ENCODE data around the gene NUDCD3. TPM values are rescaled to one million over a fixed set of nuclear protein-coding genes. Genes with fewer than 3 reads are reported as not detected.

The NUDCD3 gene
- total RNA-seq, 1 experiment from 2014 or later: 71.9 TPM

DNA sequence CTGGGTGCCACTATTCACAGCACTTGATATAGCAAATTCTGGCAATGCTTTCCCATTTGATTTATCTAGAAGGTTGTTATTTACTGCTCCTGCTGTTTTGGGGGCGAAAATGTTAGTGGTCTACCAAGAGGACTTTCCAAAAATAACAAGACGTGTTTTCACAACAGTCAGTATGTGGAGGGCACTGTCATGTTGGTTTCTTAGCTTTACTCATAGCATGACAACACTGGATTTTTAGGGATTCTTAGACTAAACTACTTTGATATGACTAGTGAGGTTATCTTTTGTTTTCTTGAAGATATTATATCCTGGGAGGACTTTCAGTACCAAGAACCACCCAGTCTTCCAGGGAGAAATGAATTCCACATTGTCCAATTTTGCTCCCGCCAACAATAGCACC, 49.4 kb downstream of the NUDCD3 start:
- TF ChIP-seq, protein P1, sequence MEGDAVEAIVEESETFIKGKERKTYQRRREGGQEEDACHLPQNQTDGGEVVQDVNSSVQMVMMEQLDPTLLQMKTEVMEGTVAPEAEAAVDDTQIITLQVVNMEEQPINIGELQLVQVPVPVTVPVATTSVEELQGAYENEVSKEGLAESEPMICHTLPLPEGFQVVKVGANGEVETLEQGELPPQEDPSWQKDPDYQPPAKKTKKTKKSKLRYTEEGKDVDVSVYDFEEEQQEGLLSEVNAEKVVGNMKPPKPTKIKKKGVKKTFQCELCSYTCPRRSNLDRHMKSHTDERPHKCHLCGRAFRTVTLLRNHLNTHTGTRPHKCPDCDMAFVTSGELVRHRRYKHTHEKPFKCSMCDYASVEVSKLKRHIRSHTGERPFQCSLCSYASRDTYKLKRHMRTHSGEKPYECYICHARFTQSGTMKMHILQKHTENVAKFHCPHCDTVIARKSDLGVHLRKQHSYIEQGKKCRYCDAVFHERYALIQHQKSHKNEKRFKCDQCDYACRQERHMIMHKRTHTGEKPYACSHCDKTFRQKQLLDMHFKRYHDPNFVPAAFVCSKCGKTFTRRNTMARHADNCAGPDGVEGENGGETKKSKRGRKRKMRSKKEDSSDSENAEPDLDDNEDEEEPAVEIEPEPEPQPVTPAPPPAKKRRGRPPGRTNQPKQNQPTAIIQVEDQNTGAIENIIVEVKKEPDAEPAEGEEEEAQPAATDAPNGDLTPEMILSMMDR (conservative IDR thresholded peaks at IDR 0.05): no peak
- Histone ChIP-seq H3K23me2 (ENCODE audit: insufficient read length, low read depth, low read length, poor library complexity, severe bottlenecking) (no peaks in the 10 kb centered on the region), H3K18ac (ENCODE audit: insufficient read length, low read depth, low read length) (no peak overlapping the region), H4K8ac (replicated peaks; ENCODE audit: insufficient read length, low read depth, low read length) (no peak overlapping the region), H4K91ac (ENCODE audit: insufficient read length, low read depth, low read length) (no peak overlapping the region), H3K9ac (ENCODE audit: extremely low read depth, insufficient read length, low read length) (no peak overlapping the region), H3K79me1 (ENCODE audit: insufficient read depth, low read depth, low read length, poor library complexity, severe bottlenecking) (peaks cover 4% of the 10 kb centered on the region), H3K14ac (ENCODE audit: insufficient read depth, low read length) (no peak overlapping the region), H2BK5ac (ENCODE audit: insufficient read length, low read length) (no peak overlapping the region), H3K4ac (ENCODE audit: low read depth, low read length) (no peak overlapping the region), H3K27ac (ENCODE audit: insufficient read length, low read depth, low read length) (no peak overlapping the region), H2BK15ac (ENCODE audit: low read depth, low read length) (no peak overlapping the region), H3K79me2 (ENCODE audit: insufficient read depth, low read length) (no peaks in the 10 kb centered on the region), H3K23ac (ENCODE audit: insufficient read length, low read depth, low read length) (no peak overlapping the region), H3K4me1 (ENCODE audit: insufficient read depth, low read length) (no peaks in the 10 kb centered on the region), H2BK120ac (ENCODE audit: low read depth, low read length, poor library complexity, severe bottlenecking) (no peak overlapping the region), H3K56ac (ENCODE audit: insufficient read length, low read depth, low read length) (no peak overlapping the region), H3K27me3 (ENCODE audit: insufficient read depth, low read length) (no peaks in the 10 kb centered on the region), H2AK5ac (ENCODE audit: insufficient read length, low read length) (no peak overlapping the region), H3K9me3 (ENCODE audit: control insufficient read depth, low read depth, low read length) (no peaks in the 10 kb centered on the region), H2BK20ac (ENCODE audit: low read depth, low read length, poor library complexity, severe bottlenecking) (no peak overlapping the region), H3T11ph (ENCODE audit: low read length) (no peak overlapping the region), H2AFZ (ENCODE audit: low read length) (no peak overlapping the region), H2BK12ac (ENCODE audit: insufficient read length, low read depth, low read length) (no peak overlapping the region), H4K20me1 (ENCODE audit: control insufficient read depth, insufficient read depth, insufficient read length) (no peaks in the 10 kb centered on the region), H4K5ac (ENCODE audit: insufficient read length, low read depth, low read length) (no peak overlapping the region), H3K4me2 (ENCODE audit: insufficient read depth, insufficient read length, low read length) (no peak overlapping the region)
- Mint-ChIP-seq H3K27me3 (ENCODE audit: low read depth) (no peaks in the 10 kb centered on the region), H3K4me1 (peaks cover 2 to 5% of the 10 kb centered on the region in 2 experiments), H3K27ac (no peak overlapping the region), H3K9me3 (no peaks in the 10 kb centered on the region), H3K36me3 (ENCODE audit: insufficient read depth in 1 of 3, low read depth in 3 of 3) (peaks cover 12 to 19% (median 13%) of the 10 kb centered on the region in 3 experiments; a peak in 6 of 7 replicates), H3K4me3 (no peak overlapping the region)
- WGBS (ENCODE audit: extremely low coverage, insufficient read length, low lambda C conversion rate): no CpG with 5 or more reads among the region's 3 CpGs
- no peak for DNase-seq

Measured in H9 (cell line).